SK-N-SH (cell line): ENCODE data around the gene DEXI. TPM values are rescaled to one million over a fixed set of nuclear protein-coding genes. Genes with fewer than 3 reads are reported as not detected.

Experiments used
- CTCF ChIA-PET: fragments of 300-600, 350-600 bp; formaldehyde crosslinking; extraction: SDS; loops from one replicate; lab custom pipeline; 2021; lab: Yijun Ruan, JAX
- POLR2A ChIA-PET: fragments of 350-600 bp; sonication (Branson Sonifier 250); formaldehyde crosslinking; extraction: SDS; loops from one replicate; lab custom pipeline; 2020; ENCODE audit warnings: antibody characterized with exemption, inconsistent platforms; lab: Yijun Ruan, JAX
- DNase-seq: peaks from one replicate; pipeline ENCODE4 v3.0.0; 2012
- H2AFZ ChIP-seq: fragments of 200-600 bp; sonication (generic); 2 replicates; pipeline ENCODE4 v1.8.1; 2016; ENCODE audit warnings: antibody characterized with exemption, mild to moderate bottlenecking, low read depth
- H3F3A ChIP-seq: fragments of 200-600 bp; sonication (generic); replicated peaks from 2 replicates; pipeline ENCODE3; 2016; ENCODE audit warnings: antibody characterized with exemption, mild to moderate bottlenecking; ENCODE audit not compliant: insufficient read depth
- H3K27ac ChIP-seq, 2 experiments: fragments of 200-500 bp in 1 of 2; fragments of 200-600 bp in 1 of 2; sonication (Bioruptor generic) in 1 of 2; sonication (generic), shearing (Covaris generic) in 1 of 2; 2 replicates each; pipeline versions ENCODE4 v1.5.1 to v1.6.1; 2014 to 2016; ENCODE audit warnings: low read depth in 2 of 2, inconsistent platforms in 1 of 2, low read length in 1 of 2, mild to moderate bottlenecking in 1 of 2, mixed read lengths in 1 of 2
- H3K27me3 ChIP-seq: fragments of 200-600 bp; sonication (generic), shearing (Covaris generic); 2 replicates; pipeline ENCODE4 v1.6.1; 2016; ENCODE audit warnings: mixed run types; ENCODE audit not compliant: insufficient read depth
- H3K36me3 ChIP-seq, 2 experiments: fragments of 200-500 bp in 1 of 2; fragments of 200-600 bp in 1 of 2; sonication (Bioruptor generic) in 1 of 2; sonication (generic) in 1 of 2; replicated peaks in 1 of 2; 2 replicates each; pipeline versions ENCODE3 to v1.5.1; 2014 to 2016; ENCODE audit warnings: low read length in 1 of 2, mild to moderate bottlenecking in 1 of 2; ENCODE audit not compliant: insufficient read depth in 2 of 2, control insufficient read depth in 1 of 2
- H3K4me1 ChIP-seq, 2 experiments: fragments of 200-500 bp in 1 of 2; fragments of 200-600 bp in 1 of 2; sonication (Bioruptor generic) in 1 of 2; sonication (generic), shearing (Covaris generic) in 1 of 2; 2 replicates each; pipeline versions ENCODE4 v1.5.1 to v1.6.1; 2014 to 2016; ENCODE audit warnings: low read depth in 1 of 2, low read length in 1 of 2, mixed run types in 1 of 2; ENCODE audit not compliant: insufficient read depth in 2 of 2, control insufficient read depth in 1 of 2
- H3K4me2 ChIP-seq: fragments of 200-600 bp; sonication (generic), shearing (Covaris generic); 2 replicates; pipeline ENCODE4 v1.6.1; 2017; ENCODE audit warnings: mixed run types
- H3K4me3 ChIP-seq, 2 experiments: fragments of 200-500 bp in 1 of 2; fragments of 200-600 bp in 1 of 2; sonication (Bioruptor generic) in 1 of 2; sonication (generic), shearing (Covaris generic) in 1 of 2; 2 replicates each; pipeline versions ENCODE4 v1.5.1 to v1.8.1; 2014 to 2016; ENCODE audit warnings: low read depth in 2 of 2, inconsistent platforms in 1 of 2, low read length in 1 of 2, mild to moderate bottlenecking in 1 of 2, mixed read lengths in 1 of 2, moderate library complexity in 1 of 2
- H3K79me2 ChIP-seq: fragments of 200-600 bp; sonication (generic); 2 replicates; pipeline ENCODE4 v1.8.1; 2017; ENCODE audit warnings: mild to moderate bottlenecking; ENCODE audit not compliant: insufficient read depth
- H3K9ac ChIP-seq: fragments of 200-600 bp; sonication (generic); 2 replicates; pipeline ENCODE4 v1.6.1; 2017; ENCODE audit warnings: mixed run types
- H3K9me2 ChIP-seq: fragments of 200-600 bp; sonication (generic); 2 replicates; pipeline ENCODE4 v1.6.1; 2017; ENCODE audit warnings: mixed run types
- H3K9me3 ChIP-seq: fragments of 200-600 bp; sonication (generic); 2 replicates; pipeline ENCODE4 v1.6.1; 2017; ENCODE audit warnings: mixed run types, mild to moderate bottlenecking, moderate library complexity
- H4K20me1 ChIP-seq: fragments of 200-600 bp; sonication (generic); 2 replicates; pipeline ENCODE4 v1.6.1; 2017; ENCODE audit warnings: mild to moderate bottlenecking, mixed run types; ENCODE audit not compliant: insufficient read depth
- CHD2 ChIP-seq: fragments of 150-350 bp; IDR thresholded peaks from 2 replicates; pipeline ENCODE4 v1.6.1; 2018; ENCODE audit warnings: low read length; ENCODE audit not compliant: partially characterized antibody
- EZH2phosphoT487 ChIP-seq: fragments of 200-600 bp; sonication (generic); IDR thresholded peaks from 2 replicates; pipeline ENCODE4 v1.6.1; 2017; ENCODE audit warnings: low read depth, mixed run types, mild to moderate bottlenecking, antibody characterized with exemption, moderate library complexity, borderline replicate concordance
- FOSL2 ChIP-seq: IDR thresholded peaks from 2 replicates; pipeline ENCODE4 v1.4.0; 2012; ENCODE audit warnings: low read depth, mild to moderate bottlenecking, moderate library complexity, borderline replicate concordance
- FOXJ3 ChIP-seq: sonication (generic); formaldehyde crosslinking; IDR thresholded peaks from 2 replicates; pipeline ENCODE4 v1.5.1; 2020; ENCODE audit warnings: mild to moderate bottlenecking, missing genetic modification reagents
- FOXM1 ChIP-seq: IDR thresholded peaks from 2 replicates; pipeline ENCODE4 v1.4.0; 2012; ENCODE audit warnings: low read depth, mild to moderate bottlenecking
- GATA2 ChIP-seq: sonication (generic); formaldehyde crosslinking; IDR thresholded peaks from 2 replicates; pipeline ENCODE4 v1.5.0; 2020; ENCODE audit warnings: mild to moderate bottlenecking, missing genetic modification reagents
- JUND ChIP-seq: IDR thresholded peaks from 2 replicates; pipeline ENCODE4 v1.4.0; 2012
- MEF2A ChIP-seq: IDR thresholded peaks from 2 replicates; pipeline ENCODE4 v1.4.0; 2012; ENCODE audit warnings: low read depth, borderline replicate concordance
- RCOR1 ChIP-seq: fragments of 150-350 bp; IDR thresholded peaks from 2 replicates; pipeline ENCODE4 v1.6.1; 2017; ENCODE audit warnings: antibody characterized with exemption, low read length
- TAF1 ChIP-seq: IDR thresholded peaks from 2 replicates; pipeline ENCODE4 v1.6.1; 2012; ENCODE audit warnings: low read depth, mild to moderate bottlenecking, low read length, moderate library complexity, borderline replicate concordance
- TEAD4 ChIP-seq: IDR thresholded peaks from 2 replicates; pipeline ENCODE4 v1.4.0; 2012; ENCODE audit warnings: mild to moderate bottlenecking, borderline replicate concordance; ENCODE audit not compliant: insufficient read depth
- YY1 ChIP-seq: IDR thresholded peaks from 2 replicates; pipeline ENCODE4 v1.4.0; 2012; ENCODE audit warnings: low read depth, mild to moderate bottlenecking
- WGBS: methylation state at CpG from one replicate; pipeline ENCODE4 v1.1.6; 2017; ENCODE audit warnings: low lambda C conversion rate; 5-methylcytosine and 5-hydroxymethylcytosine counted together
- polyA plus RNA-seq, 3 experiments: library from polyadenylated mRNA; depleted of rRNA; stranded (reverse); fragments of >200 nt; gene quantifications; 2 replicates each; pipeline ENCODE4 v1.2.3, GENCODE V29; 2012
- TF ChIP-seq, protein P1 (sequence below): IDR thresholded peaks from 2 replicates; pipeline ENCODE4 v1.6.1; 2012; ENCODE audit warnings: mild to moderate bottlenecking, low read depth, low read length, moderate library complexity
- TF ChIP-seq, protein P2 (sequence below): IDR thresholded peaks from 2 replicates; pipeline ENCODE4 v1.4.0; 2012; ENCODE audit warnings: low read depth, borderline replicate concordance
- TF ChIP-seq, protein P3 (sequence below): IDR thresholded peaks from 2 replicates; pipeline ENCODE4; 2012

The DEXI gene
- polyA plus RNA-seq, 1 of the 3 experiments (the other 2 are of a cell fraction) = 55.5 TPM

DNA sequence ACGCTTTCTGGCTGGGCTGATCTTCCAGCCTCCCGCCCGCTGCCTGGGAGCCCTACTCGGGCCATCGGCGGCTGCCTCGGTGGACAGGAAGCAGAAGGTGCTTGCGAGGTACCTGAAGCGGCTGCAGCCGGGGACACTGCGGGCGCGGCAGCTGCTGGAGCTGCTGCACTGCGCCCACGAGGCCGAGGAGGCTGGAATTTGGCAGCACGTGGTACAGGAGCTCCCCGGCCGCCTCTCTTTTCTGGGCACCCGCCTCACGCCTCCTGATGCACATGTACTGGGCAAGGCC is 34.6 kb downstream of the DEXI start:
- no peaks in the 10 kb centered on the region for H3K79me2 ChIP-seq
- H3K9ac ChIP-seq = no peak overlapping the region
- H3K4me1 ChIP-seq = no peaks in the 10 kb centered on the region
- ChIA-PET CTCF (interaction anchor here (1.3 to 3.3 kb wide), 3 partner anchors 11 to 393 kb away, joined by 3 to 24 read pairs (median 7); no protein-coding TSS in a partner anchor), POLR2A (no interaction called here)
- H2AFZ ChIP-seq = no peak overlapping the region
- H3K27me3 ChIP-seq = 0 out of 2 replicates have a peak, but pooled peaks cover 6% of the 10 kb centered on the region
- TF ChIP-seq CHD2 = no peak
- TF ChIP-seq, protein P1, sequence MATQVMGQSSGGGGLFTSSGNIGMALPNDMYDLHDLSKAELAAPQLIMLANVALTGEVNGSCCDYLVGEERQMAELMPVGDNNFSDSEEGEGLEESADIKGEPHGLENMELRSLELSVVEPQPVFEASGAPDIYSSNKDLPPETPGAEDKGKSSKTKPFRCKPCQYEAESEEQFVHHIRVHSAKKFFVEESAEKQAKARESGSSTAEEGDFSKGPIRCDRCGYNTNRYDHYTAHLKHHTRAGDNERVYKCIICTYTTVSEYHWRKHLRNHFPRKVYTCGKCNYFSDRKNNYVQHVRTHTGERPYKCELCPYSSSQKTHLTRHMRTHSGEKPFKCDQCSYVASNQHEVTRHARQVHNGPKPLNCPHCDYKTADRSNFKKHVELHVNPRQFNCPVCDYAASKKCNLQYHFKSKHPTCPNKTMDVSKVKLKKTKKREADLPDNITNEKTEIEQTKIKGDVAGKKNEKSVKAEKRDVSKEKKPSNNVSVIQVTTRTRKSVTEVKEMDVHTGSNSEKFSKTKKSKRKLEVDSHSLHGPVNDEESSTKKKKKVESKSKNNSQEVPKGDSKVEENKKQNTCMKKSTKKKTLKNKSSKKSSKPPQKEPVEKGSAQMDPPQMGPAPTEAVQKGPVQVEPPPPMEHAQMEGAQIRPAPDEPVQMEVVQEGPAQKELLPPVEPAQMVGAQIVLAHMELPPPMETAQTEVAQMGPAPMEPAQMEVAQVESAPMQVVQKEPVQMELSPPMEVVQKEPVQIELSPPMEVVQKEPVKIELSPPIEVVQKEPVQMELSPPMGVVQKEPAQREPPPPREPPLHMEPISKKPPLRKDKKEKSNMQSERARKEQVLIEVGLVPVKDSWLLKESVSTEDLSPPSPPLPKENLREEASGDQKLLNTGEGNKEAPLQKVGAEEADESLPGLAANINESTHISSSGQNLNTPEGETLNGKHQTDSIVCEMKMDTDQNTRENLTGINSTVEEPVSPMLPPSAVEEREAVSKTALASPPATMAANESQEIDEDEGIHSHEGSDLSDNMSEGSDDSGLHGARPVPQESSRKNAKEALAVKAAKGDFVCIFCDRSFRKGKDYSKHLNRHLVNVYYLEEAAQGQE = no peak
- no peak for TF ChIP-seq FOSL2
- no peak for TF ChIP-seq MEF2A
- TF ChIP-seq JUND = no peak
- TF ChIP-seq EZH2phosphoT487 = no peak
- no peak for TF ChIP-seq TAF1
- TF ChIP-seq GATA2 = no peak
- TF ChIP-seq, protein P2, sequence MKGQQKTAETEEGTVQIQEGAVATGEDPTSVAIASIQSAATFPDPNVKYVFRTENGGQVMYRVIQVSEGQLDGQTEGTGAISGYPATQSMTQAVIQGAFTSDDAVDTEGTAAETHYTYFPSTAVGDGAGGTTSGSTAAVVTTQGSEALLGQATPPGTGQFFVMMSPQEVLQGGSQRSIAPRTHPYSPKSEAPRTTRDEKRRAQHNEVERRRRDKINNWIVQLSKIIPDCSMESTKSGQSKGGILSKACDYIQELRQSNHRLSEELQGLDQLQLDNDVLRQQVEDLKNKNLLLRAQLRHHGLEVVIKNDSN = no peak
- TF ChIP-seq RCOR1 = no peak
- TF ChIP-seq YY1 = no peak
- TF ChIP-seq, protein P3, sequence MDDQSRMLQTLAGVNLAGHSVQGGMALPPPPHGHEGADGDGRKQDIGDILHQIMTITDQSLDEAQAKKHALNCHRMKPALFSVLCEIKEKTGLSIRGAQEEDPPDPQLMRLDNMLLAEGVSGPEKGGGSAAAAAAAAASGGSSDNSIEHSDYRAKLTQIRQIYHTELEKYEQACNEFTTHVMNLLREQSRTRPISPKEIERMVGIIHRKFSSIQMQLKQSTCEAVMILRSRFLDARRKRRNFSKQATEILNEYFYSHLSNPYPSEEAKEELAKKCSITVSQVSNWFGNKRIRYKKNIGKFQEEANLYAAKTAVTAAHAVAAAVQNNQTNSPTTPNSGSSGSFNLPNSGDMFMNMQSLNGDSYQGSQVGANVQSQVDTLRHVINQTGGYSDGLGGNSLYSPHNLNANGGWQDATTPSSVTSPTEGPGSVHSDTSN = no peak
- TF ChIP-seq TEAD4 = no peak
- TF ChIP-seq FOXM1 = no peak
- TF ChIP-seq FOXJ3 (CRISPR knock-in tag) = no peak
- H3K4me2 ChIP-seq = no peak overlapping the region
- H3K36me3 ChIP-seq = no peaks in the 10 kb centered on the region
- H3K9me2 ChIP-seq = no peaks in the 10 kb centered on the region
- H4K20me1 ChIP-seq = no peaks in the 10 kb centered on the region
- no peaks in the 10 kb centered on the region for H3K9me3 ChIP-seq
- no peak for DNase-seq
- no peak overlapping the region for H3K4me3 ChIP-seq
- no peaks in the 10 kb centered on the region for H3F3A ChIP-seq
- 85% methylated on average over 17 of the region's 21 CpGs for WGBS
- no peak overlapping the region for H3K27ac ChIP-seq
